LNCAP (cell line): Measurements from ENCODE around the gene DLGAP4.

Experiments used
- CTCF ChIP-seq: fragments of 450-650 bp; IDR thresholded peaks from 2 replicates; pipeline ENCODE4 v1.5.1; 2017; ENCODE audit warnings: mild to moderate bottlenecking

Gene DLGAP4

GRCh38 chr20:36398515-36398914 is 92.4 kb downstream of the DLGAP4 start:
- TF ChIP-seq CTCF, result no peak

GRCh38 chr20:36399147-36399968 is 93.2 kb downstream of the DLGAP4 start:
- TF ChIP-seq CTCF, result peak; percentile 41

GRCh38 chr20:36399969-36400545 is 93.9 kb downstream of the DLGAP4 start:
- TF ChIP-seq CTCF, result no peak

GRCh38 chr20:36400909-36401735 is 95.0 kb downstream of the DLGAP4 start:
- TF ChIP-seq CTCF, result no peak

GRCh38 chr20:36402708-36403107 is 96.6 kb downstream of the DLGAP4 start:
- TF ChIP-seq CTCF, result no peak

- no peak for TF ChIP-seq CTCF
These were observed 98.4 kb downstream of the DLGAP4 start for GRCh38 chr20:36404435-36404978.

GRCh38 chr20:36405255-36405654 is 99.1 kb downstream of the DLGAP4 start:
- no peak for TF ChIP-seq CTCF
